H1 (cell line): ENCODE measurements around the gene OBSCN. TPM values are rescaled to one million over a fixed set of nuclear protein-coding genes. Genes with fewer than 3 reads are reported as not detected.

Experiments
- SP4 ChIP-seq: IDR thresholded peaks from 2 replicates; pipeline ENCODE4 v1.6.1; 2012; ENCODE audit warnings: low read length, inconsistent platforms
- polyA plus RNA-seq, 7 experiments: library from polyadenylated mRNA; depleted of rRNA in 3 of 7; stranded (reverse) in 5 of 7; unstranded in 2 of 7; fragments of >200 nt in 5 of 7; fragments of 200-250 nt in 2 of 7; gene quantifications; 1 replicate in 5 of 7; 2 replicates in 1 of 7; 4 replicates in 1 of 7; pipeline versions ENCODE4 v1.2.1 to v1.2.3, GENCODE V29; 2011 to 2013; ENCODE audit warnings: missing spikeins in 2 of 7, mixed read lengths in 2 of 7
- total RNA-seq: library from RNA; stranded (reverse); fragmentation: NEBNext Ultra II Directional; extraction: Animal tissue kit (Norgen Biotek cat#: 25700); gene quantifications from 2 replicates; pipeline ENCODE4 v1.2.1, GENCODE V29; 2021

Gene OBSCN
- total and polyA plus RNA-seq, 2 of the 8 experiments (the other 6 are each of a cell fraction or from before 2014, with no cell fraction given) = 7.5 to 28.4 TPM

- no peak for TF ChIP-seq SP4
Measured at GRCh38 chr1:228238461-228238860, 30.6 kb downstream of the OBSCN start (continued).
